ENCODE data around the gene ZNF697. TPM values are rescaled to one million over a fixed set of nuclear protein-coding genes. Genes with fewer than 3 reads are reported as not detected.
A peak's percentile ranks its signal among the peaks of the same experiment; 100 is the strongest.
"Not testable (repeated sequence)": the region's sequence is repeated elsewhere in the genome, so short reads cannot be mapped to it uniquely, and the experiment has no call there.

The ZNF697 gene
- total RNA-seq, 4 donors from 2014 or later, result 2.3 to 5.4 (median 3.6) TPM

DNA sequence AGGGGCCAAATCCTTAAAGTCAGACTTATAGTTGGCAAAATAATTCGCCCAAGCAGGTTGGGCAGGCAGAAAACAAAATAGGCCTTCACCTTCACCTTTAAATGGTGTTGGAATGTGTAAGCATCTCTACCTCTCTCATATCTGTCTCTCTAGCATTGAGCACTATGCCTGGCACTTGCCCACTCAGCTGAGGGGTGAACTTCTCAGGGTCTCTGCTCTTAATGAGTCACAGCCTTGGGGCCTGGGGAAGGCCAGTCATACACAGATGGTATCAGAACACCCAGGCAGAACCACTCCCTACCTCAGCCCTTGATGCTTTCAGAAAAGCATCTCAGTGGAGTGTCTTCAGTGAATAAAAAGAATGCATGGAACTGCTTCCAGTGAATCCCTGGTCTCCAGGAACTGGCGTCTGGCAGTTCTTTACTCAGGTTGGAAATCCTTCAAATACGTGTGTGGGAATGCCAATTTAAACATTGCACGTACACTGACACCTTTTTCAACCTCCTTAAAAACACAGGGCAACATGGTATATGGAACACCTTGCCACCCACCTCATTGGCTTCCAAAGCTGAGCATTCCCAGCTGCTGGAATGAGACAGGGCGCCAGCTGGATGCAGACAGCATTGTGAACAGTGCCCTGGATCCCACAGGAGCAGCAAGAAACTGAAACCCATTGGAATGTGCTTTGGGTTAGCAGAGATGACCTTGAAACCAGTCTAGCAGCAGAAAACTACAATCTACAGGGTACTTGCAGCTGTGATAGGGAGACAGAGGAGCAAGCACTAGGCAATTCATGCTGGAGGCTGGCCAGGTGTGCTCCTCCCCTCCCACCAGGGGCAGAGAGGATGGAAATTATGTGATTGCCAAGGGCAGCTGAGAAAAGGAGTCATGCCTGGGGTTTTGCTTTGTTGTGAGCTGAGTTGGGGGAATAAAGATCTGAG, 30.0 kb downstream of the ZNF697 start:
- no peak overlapping the region for H3K4me3 ChIP-seq (ENCODE audit: low read depth, poor library complexity, severe bottlenecking)
- 53% methylated on average over 5 of the region's 5 CpGs for WGBS, 2 donors
- TF ChIP-seq, protein P1, sequence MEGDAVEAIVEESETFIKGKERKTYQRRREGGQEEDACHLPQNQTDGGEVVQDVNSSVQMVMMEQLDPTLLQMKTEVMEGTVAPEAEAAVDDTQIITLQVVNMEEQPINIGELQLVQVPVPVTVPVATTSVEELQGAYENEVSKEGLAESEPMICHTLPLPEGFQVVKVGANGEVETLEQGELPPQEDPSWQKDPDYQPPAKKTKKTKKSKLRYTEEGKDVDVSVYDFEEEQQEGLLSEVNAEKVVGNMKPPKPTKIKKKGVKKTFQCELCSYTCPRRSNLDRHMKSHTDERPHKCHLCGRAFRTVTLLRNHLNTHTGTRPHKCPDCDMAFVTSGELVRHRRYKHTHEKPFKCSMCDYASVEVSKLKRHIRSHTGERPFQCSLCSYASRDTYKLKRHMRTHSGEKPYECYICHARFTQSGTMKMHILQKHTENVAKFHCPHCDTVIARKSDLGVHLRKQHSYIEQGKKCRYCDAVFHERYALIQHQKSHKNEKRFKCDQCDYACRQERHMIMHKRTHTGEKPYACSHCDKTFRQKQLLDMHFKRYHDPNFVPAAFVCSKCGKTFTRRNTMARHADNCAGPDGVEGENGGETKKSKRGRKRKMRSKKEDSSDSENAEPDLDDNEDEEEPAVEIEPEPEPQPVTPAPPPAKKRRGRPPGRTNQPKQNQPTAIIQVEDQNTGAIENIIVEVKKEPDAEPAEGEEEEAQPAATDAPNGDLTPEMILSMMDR (IDR thresholded peaks at IDR 0.05), result no peak
- TF ChIP-seq POLR2A (IDR thresholded peaks at IDR 0.05), result no peak
- intact Hi-C loops (cut with DNase I; ENCODE audit: low total_unique reads), result loop anchor here (2.0 kb wide), 1 partner anchor 45 kb away; no protein-coding TSS in a partner anchor
- no peak for DNase-seq (ENCODE audit: low spot score in 2 of 2)

GRCh38 chr1:119616748-119617147, 31.3 kb downstream of the ZNF697 start:
- 57 to 81% methylated on average over 1 of the region's 1 CpG for WGBS, 2 donors
- DNase-seq (ENCODE audit: low spot score in 2 of 2); H3K4me3 ChIP-seq (ENCODE audit: low read depth, poor library complexity, severe bottlenecking); intact Hi-C loops (cut with DNase I; ENCODE audit: low total_unique reads): not testable (repeated sequence)

DNA sequence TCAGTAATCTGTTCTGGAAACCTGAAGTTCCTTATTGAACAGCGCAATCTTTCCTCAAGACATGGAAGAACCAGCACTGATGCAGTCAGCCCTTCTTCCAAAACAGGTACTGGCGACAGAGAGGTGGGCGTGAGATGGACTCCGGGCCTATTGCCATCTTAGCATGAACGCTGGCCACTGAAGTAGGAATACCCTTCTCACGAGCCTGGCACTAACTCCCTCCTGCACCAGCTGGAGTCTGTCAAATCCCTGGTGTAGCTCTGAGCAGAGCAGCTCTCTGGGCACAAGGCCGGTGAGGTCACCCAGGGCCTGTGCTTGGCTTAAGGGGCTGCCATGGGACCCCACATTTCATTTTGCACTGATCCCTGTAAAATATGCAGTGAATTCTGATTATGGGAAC, 33.0 kb downstream of the ZNF697 start:
- DNase-seq (ENCODE audit: low spot score in 2 of 2); intact Hi-C loops (cut with DNase I; ENCODE audit: low total_unique reads); H3K4me3 ChIP-seq (ENCODE audit: low read depth, poor library complexity, severe bottlenecking): not testable (repeated sequence)
- WGBS, 2 donors, result 72 to 85% methylated on average over 7 of the region's 7 CpGs

- DNase-seq (ENCODE audit: low spot score in 2 of 2), result peak; percentile 86 to 96
- WGBS, 2 donors, result 50 to 52% methylated on average over 9 of the region's 9 CpGs
- intact Hi-C loops (cut with DNase I; ENCODE audit: low total_unique reads), result loop anchor here (5.0 kb wide), 1 partner anchor 63 kb away; no protein-coding TSS in a partner anchor
- TF ChIP-seq, protein P1 (IDR thresholded peaks at IDR 0.05), result peak in 1 of 3 donors; percentile 35
- TF ChIP-seq POLR2A (IDR thresholded peaks at IDR 0.05), result no peak
- no peak overlapping the region for H3K4me3 ChIP-seq (ENCODE audit: low read depth, poor library complexity, severe bottlenecking)
Observed at GRCh38 chr1:119613769-119614720, 34.0 kb downstream of the ZNF697 start.

DNA sequence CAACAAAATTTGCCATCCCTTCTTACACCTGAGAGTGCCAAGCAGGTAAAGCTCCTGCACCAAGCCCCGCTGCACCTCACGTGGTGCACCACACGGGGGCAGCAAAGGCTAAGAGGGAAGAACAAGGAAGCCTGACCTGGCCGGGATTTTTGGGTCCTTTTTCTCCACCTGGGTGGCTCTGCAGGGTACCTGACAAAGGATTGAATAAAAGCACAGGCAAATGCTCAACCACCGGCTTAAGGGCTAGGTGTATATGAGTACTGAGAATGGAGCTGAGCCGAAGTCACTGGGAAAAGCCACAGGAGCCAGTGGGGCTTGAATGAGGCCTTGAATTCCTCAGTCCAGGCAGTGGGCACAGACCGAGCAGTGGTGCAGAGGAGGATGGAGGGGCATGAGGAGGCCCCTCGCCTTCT, 36.4 kb downstream of the ZNF697 start:
- intact Hi-C loops (cut with DNase I; ENCODE audit: low total_unique reads), result loop anchor here (5.0 kb wide), 1 partner anchor 66 kb away; no protein-coding TSS in a partner anchor
- peak; percentile 75 to 95 for DNase-seq (ENCODE audit: low spot score in 2 of 2)
- no peak for TF ChIP-seq POLR2A (IDR thresholded peaks at IDR 0.05)
- TF ChIP-seq, protein P1 (IDR thresholded peaks at IDR 0.05), result peak in 1 of 3 donors; percentile 83
- WGBS, 2 donors, result 17 to 20% methylated on average over 8 of the region's 8 CpGs
- H3K4me3 ChIP-seq (ENCODE audit: low read depth, poor library complexity, severe bottlenecking), result no peak overlapping the region

- DNase-seq (ENCODE audit: low spot score in 2 of 2); intact Hi-C loops (cut with DNase I; ENCODE audit: low total_unique reads); H3K4me3 ChIP-seq (ENCODE audit: low read depth, poor library complexity, severe bottlenecking): not testable (repeated sequence)
- WGBS, 2 donors, result 83 to 88% methylated on average over 6 of the region's 6 CpGs
Observed at GRCh38 chr1:119608816-119609215, 39.2 kb downstream of the ZNF697 start.

GRCh38 chr1:119607087-119607807, 40.8 kb downstream of the ZNF697 start:
- intact Hi-C loops (cut with DNase I; ENCODE audit: low total_unique reads); H3K4me3 ChIP-seq (ENCODE audit: low read depth, poor library complexity, severe bottlenecking); DNase-seq (ENCODE audit: low spot score in 2 of 2): not testable (repeated sequence)
- 71 to 86% methylated on average over 2 to 5 of the region's 6 CpGs for WGBS, 2 donors

Measured in lower leg skin (tissue), 4 donors.